D341Med (cell line): ENCODE results near the gene ASCC1.

Source experiments
- DNase-seq: peaks from one replicate; pipeline ENCODE4 v3.0.0; 2012; ENCODE audit warnings: low spot score

The ASCC1 gene

DNA sequence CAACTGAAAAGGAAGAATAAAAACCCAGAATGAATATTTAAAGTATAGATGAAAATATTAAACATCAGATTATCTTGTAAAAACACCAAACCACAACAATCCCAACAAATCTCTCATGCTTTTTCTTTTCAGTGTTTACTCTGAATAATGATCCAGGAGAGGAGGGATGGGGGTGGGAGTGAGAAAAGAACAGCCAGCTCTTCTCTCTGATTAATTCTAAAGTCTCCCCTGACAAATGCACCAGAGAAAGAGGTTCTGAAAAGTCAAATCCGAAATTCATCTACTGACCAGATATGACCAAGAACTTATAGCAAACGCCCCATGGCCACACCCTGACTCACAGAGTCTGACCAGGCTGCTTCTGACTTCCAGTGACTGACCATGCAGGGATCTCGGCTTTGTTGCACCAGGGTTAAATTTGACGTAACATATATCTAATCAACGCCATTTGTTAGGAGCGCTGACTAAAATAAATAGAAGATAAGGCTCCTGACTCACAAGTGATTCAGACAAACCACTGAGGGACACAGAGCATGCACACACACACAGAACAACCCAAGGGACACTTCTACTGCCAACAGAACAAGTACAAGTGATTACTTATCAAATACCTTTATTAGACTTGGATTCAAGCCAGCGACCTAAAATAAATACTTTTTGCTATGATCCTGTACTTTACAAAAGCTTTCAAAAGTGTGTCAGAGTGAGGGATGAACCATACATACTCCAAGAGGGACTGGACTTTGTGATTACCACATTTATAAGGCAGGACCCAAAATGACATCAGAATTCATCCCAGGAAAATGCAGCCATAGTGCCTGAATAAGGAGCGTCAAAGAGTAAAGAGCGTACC is 118.4 kb downstream of the ASCC1 start:
- no peak for DNase-seq

DNA sequence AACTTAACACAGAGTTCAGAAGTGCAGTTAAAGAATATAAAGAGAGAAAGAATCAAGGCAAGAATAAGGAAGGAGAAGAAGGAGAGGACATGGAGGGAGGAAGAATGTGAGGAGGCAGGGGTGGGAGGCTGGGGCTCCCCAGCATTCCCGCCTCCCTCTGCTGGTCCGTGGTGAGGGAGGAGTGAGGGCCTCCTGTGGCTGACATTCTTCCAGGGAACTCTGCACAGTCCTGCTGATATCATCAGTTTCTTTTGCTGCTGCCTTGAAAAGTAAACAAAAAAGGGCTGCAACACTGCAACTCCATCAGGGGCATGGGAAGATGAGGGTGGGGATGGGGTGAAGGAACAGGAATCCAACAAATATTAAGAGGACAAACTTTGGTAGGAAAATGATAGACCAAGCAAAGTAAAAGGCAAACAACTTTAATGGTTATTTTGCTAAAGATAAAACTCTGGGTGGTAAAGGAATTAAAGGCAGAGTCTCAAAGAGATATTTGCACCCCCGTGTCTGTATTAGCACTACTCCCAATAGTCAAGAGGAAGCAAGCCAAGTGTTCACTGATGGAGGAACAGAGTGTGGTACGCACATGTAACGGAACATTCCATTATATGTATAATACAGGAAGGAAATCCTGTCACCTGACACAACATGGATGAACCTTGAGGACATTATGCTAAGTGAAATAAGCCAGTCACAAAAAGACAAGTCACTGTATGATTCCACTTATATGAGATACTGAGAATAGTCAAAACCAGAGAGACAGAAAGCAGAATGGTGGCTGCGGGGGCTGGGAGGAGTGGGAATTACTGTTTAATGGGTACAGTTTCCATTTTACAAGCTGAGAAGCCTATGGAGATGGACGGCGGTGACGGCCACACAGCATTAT is 119.7 kb downstream of the ASCC1 start:
- DNase-seq, result no peak

DNA sequence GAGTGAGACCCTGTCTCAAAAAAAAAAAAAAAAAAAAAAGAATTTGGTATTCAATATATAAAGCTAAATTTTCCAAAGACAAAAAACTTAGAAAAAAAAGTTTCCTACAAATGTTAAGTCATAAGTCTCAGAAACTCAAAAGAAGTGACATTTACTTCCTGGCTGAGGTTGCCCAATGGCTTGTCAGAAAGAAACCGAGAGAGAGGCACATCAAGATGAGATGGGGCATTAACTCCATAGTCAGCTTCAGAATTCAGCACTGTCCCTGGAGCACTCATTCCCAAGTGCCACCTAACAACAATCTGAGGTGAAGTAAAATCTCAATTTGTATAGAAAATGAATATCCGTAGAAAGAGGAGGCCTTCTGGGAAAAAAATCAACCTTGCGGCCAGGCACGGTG is 120.9 kb downstream of the ASCC1 start:
- no peak for DNase-seq

DNA sequence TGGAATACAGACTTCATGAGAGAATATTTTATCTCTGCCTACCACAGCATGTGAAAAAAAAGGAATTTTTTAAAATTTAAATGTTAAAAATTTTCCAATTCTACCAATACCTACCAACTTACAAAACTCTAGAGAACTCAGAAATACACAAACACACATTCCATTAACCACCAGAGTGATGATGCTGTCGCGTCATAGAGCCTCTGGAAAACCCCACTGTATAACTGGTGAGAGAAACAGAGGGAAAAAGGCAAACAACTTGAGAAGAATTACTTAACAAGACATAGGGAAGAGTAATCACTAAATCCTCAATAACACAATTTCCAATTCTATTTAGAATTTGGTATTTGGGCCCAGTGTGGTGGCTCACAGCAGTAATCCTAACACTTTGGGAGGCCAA is 121.5 kb downstream of the ASCC1 start:
- DNase-seq, result no peak

DNA sequence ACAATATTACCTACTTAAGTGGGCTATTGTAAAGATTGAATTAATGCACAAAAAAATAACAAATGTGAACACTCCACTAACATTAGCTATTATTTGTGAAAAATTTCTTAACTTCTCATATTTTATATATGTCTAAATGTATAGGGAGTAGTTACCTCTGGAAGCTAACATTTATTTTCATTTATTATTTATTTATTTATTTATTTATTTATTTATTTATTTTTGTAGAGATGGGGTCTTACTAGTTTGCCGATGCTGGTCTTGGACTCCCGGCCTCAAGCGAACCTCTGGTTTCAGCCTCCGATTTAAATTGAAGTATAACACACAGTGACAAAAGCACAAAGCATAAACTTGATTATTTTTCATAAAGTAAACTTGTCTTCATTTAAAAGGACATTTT is 122.6 kb downstream of the ASCC1 start:
- DNase-seq, result no peak

DNA sequence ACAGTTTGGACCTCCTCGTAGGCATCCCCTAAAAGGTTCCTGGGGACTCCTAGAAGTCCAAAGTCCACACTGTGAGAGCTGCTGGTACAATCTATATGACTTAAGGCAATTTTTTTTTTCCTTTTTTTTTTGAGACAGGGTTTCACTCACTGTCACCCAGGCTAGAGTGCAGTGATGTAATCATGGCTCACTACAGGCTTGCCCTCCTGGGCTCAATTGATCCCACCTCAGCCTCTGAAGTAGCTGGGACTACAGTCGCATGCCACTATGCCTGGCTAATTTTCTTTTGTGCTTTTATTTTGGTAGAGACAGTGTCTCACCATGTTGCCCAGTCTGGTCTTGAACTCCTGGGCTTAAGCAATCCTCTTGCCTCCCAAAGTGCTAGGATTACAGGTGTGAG is 123.1 kb downstream of the ASCC1 start:
- no peak for DNase-seq

DNA sequence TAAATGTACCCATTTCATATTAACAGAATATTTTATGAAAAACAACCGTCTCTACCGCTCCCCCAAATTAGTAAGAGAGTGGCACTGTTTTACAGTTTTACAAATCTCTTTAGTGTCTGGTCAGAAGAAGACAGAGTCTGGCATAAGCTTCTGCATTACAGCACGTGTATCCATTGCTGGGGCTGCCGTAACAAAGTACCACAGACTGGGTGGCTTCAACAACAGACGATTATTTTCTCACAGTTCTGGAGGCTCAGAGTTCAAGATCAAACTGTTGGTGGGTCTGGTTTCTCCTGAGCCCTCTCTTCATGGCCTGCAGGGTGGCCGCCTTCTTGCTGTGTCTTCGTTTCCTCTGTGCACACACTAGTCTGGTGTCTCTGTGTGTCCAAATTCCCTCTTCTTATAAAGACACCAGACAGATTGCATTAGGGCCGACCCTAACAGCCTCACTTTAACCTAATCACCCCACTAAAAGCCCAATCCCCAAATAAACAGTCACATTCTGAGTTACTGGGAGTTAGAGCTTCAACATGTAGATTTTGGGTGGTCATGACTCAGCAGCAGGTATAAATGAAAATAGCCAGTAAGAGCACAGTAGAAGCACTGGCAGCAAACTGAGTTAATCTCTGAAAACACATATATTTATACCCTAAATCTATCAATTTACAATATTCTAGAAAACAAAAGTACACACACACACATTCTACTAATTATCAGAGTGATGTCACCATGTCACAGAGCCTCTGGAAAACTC is 123.7 kb downstream of the ASCC1 start:
- DNase-seq, result no peak

DNA sequence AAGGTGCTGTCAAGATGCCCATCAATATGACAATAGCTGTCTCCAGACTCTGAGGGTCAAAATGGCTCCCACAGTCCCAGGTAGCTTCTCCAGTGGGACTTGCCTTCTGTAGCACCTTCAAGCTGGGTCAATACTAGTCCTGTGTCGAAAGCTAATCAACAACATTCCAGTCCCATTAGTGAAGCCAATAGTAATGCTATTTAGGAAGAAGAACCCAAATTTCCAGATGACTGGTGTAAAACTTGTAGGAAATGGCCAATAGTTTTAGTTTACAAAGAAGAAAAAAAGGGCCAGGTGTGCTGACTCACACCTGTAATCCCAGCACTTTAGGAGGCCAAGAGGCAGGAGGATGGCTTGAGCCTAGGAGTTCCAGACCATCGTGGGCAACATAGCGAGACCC is 125.8 kb downstream of the ASCC1 start:
- DNase-seq, result no peak

DNA sequence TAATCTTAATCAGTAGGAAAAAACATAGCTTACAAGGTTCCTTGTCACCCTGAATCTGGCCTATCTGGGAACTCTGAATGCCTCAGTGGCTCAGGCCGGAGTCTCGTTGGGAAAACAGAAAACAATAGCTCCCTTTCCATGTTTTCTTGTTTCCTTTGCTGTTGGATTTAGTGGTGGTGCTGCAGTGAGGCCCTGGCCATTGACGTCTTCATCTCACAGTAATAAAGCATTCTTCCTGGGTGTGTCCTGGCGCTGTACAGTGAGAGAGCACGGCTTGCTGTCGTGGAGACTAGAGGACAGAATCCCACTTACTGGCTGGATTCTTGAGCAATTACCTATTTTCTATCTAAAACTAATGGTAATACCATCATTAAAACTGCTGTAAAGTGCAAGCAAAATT is 126.5 kb downstream of the ASCC1 start:
- no peak for DNase-seq

DNA sequence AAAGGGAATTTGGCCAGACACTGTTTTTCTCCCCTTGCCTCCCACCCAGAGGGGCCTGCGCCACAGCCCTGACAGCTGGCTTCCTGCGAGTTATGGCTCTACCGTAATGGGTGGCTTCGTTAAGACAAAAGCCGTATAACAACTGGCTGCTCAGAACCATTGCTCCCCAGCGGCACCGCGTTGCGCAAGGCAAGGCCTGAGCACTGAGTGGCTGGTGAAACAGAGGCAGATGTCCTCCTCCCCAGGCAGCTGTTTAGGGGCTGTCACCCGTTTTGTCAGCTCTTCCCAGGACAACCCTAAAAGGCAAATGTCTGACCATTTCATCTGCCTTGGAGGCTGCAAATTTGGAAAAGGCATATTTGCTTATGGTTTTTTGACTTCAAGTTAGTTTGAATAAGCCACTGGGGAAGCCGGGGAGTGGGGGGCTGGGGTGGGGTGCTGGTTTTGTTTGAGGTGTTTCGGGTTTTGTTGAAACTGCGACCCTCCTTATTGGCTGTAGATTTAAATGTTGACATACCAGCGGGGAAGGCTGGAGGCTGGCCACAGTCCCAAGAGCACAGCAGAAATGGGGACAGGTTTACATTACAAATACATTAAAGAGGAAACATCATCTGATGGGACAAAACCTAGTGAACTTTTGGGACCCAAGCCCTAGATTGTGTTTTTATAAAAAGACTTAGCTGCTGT is 127.0 kb downstream of the ASCC1 start:
- no peak for DNase-seq

DNA sequence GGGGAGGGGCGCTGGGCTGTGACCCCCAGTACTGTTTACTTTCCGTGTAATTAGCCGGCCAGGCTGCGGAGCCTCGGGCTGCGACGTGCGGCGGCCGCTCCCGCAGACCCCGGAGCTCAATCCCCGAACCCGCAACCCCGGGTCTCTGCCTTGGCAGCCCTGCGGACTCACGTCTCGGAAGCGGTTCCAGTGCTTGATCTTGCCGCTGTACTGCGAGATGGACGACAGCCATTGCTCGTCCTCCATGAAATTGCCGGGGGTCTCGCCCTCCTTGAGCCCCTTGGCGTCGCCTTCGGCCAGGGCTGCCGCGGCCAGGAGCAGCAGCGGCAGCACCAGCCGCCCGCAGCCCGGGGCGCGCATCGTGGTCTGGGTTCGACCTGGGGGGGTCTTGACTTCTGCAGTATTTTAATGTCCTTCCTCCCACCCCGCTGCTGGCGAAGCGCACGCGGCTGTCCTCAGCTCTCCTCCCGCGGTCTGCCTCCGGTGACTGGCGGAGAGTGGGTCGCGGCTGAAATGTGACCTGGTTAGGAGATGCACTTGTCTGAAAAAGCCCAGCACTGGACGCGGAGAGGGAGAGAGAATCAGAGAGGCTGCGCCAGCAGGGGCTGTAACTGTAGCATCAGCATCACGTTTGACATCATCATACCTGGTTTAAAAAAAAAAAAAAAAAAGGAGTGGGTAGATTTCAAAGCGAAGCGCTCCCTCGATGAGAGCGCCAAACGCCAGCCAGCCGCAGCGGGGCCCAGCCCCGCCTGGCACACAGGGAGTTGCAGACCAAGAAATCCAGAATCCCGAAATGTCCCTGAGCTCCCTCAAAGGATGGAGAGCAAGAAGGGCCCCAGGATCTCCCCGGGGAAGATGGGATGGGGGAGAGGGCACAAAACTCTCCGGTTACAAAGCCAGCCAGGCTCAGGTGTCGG is 127.8 kb downstream of the ASCC1 start, which contains the start of gene SPOCK2:
Gene SPOCK2 (minus strand): TSS at position 583 of the 920 bp plus-strand sequence. CDS start 223 bp downstream, at position 360.
- no peak for DNase-seq

DNA sequence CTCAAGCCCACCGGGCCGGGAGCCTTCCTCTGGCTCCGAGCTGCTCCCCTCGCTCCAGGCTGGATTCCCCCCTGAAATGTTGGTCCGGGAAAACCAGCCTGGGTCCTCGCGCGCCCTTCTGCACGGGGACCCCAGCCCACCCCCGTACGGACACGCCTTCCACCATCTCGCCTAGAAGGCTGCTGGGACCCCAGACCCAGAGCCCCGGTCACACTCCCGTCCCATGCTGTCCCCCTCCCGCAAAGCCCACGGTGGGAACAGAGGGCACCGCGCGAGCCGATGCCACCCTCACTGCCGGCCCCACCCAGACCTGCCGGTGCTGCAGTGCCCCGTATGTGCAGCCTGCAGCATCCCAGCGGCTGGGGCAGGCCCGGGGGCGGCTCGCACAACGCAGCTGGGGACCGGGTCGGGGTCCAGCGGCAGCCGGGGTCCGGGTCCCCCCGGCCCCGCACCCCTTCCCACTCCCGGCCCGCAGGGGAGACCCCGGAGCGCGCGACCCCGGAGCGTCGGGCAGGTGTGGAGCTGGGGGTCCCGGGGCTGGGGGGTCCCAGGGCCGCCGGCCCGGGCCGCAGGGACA is 128.6 kb downstream of the ASCC1 start:
- DNase-seq, result no peak

DNA sequence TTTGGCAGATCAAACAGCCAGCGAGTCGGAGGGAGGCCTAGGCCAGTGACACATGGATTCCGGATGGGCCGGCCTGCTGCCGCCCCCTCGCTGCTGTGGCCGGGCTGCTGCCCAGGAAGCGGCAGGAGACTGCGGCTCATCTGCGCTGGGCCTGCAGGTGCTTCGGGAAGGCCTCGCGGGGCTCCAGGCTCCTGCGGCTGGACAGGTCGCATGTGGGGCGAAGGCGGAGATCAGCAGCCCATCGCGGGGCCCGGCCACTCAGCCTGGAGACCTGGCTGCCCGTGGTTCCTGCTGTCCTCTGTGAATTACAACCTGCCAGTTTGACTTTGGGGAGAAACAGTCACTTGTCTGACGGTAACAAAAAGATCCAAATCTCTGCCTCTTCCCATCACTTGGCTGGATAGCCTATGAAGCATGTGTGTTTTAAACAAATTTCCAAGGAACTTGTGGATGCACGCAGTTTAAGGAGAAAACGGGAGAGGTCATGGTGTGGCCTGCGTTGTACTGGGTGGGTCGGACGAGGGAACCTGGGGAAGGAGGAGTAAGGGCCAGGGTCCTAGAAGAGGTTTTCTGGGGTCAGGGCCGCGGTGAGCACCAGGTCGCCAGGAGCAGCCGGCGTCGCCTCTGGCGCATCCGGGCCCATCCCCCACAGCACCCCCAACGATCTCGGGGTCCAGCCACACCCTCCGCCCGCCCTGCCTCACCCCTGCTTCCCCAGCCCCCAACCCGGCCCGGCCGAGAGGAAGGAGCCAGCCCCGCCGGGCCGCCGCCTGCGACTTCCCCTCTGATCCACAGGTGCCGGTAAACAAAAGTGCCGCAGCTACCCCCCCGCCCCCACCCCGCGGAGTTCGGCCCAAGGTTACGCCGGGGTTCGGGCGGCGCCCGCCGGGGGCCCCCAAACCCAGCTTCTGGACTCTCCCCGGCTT is 129.3 kb downstream of the ASCC1 start:
- no peak for DNase-seq

DNA sequence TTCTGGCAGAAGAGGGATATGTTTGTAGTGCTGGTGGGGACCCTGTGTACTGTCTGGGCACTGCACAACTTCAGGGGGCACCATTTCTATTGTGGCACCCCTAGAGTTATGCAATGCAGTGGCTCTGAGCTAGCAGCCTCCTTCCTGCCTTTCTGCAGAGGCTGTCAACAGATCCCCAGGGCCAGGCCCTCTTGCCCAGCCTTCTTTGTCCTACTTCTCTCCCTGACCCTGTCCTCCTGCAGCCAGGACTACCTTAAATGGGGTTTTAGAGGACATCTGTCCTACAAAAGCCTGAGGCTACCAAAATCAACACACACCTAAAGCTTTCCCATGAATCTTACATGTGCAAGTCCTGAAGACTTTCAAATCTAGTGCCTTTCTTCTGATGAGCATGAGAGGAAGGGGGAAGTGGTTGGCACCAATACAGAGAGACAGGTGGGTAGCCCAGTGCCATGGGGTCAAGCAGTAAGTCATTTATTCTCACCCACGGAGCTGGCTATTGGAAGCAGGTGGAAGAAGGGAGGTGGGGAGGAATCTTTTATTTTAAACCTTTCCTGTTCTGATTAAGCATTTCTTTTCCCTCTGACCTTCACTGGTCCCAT is 130.1 kb downstream of the ASCC1 start:
- DNase-seq, result no peak

DNA sequence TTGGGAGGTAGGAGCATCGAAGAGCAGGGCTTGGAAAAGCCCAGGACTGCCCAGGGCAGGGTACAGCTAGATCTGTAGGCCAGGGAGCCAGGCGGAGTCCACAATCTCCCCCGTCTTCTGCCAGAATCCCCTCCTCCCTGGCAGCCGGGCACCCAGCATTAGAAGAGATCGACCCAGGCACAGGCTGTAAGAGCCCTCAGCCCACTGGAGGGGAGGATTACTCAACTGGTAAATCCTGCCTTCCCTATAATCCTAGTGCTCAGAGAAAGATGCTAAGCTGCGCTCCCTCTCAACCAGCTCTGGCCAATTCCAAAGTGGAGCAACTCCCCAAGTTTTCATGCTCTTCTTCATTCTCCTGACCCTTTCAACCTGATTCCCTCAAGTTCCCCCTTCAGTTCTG is 130.9 kb downstream of the ASCC1 start:
- peak; percentile 79 for DNase-seq

DNA sequence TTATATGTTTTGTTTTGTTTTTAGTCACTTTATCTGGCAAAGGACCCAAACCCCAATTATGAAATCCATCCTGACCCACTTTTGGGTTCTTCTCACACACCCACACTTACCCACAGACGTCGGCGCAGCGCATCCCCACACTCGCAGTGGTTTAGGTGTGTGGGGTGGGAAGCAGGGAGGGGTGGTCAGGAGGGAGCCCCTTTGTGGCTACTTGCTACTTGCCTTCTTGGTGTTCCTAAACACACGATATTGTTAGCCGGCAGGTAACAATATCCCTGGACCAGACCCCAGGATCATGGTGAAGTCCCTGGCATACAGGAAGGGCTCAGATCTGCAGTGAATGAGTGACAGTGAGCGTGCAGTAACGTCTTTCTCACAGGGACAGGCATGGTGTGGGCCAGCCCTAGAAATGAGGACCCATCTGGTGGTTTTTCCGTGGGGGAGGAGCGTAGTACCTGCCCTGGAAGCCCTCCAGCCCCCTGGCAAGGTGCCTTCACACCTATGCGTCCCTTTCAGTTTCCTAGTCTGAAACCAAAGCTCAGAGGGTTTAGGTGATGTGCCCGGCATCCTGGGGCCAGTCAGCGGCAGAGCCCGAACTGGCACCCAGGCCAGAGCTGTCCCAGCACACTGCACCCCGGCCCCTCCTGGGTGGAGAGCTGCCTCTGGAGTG is 132.2 kb downstream of the ASCC1 start:
- no peak for DNase-seq

DNA sequence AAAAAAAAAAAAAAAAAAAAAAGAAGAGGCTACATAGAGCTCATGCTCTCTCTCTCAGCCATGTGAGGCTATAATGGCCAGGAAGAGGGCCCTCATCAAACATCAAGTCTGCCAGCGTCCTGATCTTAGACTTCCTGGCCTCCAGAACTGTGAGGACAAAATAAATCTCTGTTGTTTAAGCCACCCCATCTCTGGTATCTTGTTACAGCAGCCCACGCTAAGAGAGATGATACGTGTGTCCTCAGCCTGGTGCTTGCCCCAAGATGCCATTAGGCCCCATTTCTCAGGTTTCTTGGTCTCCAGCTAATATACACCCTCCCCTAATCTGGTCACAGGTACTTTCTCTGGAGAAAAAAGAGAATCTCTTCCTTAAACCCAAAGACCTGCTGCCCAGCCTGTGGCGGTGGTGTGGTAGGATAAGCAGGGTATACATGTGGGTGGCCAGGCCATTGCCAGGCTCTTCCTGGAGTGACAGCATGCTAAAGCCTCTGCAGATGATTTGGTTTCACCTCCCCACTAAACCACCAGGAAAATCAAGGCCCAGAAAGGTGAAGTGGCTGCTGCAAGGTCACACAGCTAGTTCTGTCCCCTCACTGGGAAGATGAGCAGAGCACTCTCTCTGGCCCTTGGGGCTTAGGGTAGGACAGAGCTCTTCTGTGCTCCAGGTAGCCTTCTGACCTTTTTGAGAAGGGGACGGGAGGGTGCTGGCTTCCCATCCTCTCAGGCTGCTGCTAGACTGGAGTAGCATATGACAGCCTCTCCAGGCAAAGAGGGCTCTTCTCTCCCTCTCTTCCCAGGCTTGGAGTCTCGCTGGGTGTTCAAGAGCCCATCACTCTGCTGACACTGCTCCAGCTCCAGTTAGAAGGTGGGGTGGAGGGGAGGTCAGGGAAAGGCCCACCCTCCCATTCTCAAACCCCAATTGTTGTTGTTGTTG is 133.0 kb downstream of the ASCC1 start:
- no peak for DNase-seq
